ENCODE data around the gene GBF1.

- no peak for TF ChIP-seq CTCF (conservative IDR thresholded peaks at IDR 0.05 in 1 of 2, IDR thresholded peaks at IDR 0.05 in 1 of 2; ENCODE audit: extremely low read depth in 1 of 2, insufficient read depth in 1 of 2, low read depth in 1 of 2, low read length in 2 of 2)
- no peak for TF ChIP-seq EZH2 (IDR thresholded peaks at IDR 0.05; ENCODE audit: borderline replicate concordance, low read length)
Observed at GRCh38 chr10:102367441-102367840, 122.1 kb downstream of the GBF1 start.

Measured in mammary epithelial cell (primary cell).